GM20000 (cell line): ENCODE results near the gene EHHADH.

Experiments used
- DNase-seq: peaks from one replicate; pipeline ENCODE4 v3.0.0; 2012; ENCODE audit warnings: low spot score
- TF ChIP-seq, protein P1 (sequence below): IDR thresholded peaks from 2 replicates; pipeline ENCODE4 v1.5.1; 2012; ENCODE audit warnings: mild to moderate bottlenecking, control low read depth; ENCODE audit errors: extremely low read depth, missing control alignments

EHHADH gene

DNA sequence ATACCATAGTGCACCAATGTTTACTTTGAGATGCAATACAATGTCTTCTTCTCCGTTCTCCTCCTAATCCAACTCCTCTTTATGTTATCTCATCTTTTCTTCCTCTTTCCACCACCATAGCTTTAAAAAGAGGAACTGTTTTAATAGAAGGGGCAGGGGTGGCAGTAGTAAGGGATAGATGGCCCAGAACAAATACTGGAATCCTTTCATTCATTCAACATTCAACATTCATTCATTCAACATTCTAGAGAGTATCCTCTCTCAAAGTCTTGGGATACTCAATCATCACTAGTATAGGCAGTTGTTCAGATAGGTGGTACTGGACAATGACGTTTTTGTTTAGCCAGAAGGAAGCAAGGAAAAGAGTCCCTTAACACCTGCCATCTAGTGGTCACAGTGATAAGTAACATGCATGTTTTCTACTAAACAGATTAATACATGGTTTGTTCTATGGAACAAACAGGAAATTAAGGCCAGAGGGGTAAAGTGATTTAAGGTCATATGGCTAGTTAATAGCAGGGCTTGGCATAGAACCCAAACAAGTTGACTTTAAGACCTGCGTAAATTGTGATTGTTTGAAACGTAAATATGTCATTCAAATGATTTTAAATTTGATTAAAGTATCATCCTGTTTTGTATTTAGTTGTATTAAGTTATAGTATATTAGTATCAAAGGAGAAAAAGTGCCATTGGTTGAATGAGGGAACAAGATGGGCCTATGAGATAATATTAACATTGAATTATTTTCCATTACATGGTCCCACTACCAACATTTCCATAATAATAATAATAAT, 26.9 kb upstream of the EHHADH start:
- DNase-seq: peak; percentile 50
- TF ChIP-seq, protein P1, sequence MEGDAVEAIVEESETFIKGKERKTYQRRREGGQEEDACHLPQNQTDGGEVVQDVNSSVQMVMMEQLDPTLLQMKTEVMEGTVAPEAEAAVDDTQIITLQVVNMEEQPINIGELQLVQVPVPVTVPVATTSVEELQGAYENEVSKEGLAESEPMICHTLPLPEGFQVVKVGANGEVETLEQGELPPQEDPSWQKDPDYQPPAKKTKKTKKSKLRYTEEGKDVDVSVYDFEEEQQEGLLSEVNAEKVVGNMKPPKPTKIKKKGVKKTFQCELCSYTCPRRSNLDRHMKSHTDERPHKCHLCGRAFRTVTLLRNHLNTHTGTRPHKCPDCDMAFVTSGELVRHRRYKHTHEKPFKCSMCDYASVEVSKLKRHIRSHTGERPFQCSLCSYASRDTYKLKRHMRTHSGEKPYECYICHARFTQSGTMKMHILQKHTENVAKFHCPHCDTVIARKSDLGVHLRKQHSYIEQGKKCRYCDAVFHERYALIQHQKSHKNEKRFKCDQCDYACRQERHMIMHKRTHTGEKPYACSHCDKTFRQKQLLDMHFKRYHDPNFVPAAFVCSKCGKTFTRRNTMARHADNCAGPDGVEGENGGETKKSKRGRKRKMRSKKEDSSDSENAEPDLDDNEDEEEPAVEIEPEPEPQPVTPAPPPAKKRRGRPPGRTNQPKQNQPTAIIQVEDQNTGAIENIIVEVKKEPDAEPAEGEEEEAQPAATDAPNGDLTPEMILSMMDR: peak; percentile 27

DNA sequence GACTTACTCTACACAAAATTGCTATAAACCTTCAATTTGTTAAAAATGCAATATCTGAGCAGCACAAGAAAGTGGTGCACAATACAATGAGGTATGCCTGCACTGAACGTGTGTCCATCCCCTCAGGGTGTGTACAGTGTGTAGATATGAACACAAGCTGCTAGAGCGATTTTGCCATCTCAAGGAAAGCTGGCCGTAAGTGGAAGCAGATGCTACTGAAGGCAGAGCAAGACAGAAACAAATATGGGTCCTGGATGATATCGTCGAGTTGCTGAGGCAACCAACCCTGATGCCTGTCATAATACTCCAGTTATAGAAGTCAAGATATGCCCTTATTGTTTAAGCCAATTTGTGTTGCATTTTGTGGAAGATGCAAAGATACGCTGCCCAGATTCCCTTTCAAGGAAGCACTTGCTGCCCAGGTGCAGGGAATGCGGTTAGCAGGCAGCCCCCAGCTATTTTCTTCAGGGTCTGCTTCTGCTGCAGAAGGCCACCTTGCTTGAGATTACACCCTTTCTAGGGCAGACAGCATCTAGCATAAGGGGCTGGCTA, 25.8 kb upstream of the EHHADH start:
- TF ChIP-seq, protein P1: no peak
- no peak for DNase-seq

DNA sequence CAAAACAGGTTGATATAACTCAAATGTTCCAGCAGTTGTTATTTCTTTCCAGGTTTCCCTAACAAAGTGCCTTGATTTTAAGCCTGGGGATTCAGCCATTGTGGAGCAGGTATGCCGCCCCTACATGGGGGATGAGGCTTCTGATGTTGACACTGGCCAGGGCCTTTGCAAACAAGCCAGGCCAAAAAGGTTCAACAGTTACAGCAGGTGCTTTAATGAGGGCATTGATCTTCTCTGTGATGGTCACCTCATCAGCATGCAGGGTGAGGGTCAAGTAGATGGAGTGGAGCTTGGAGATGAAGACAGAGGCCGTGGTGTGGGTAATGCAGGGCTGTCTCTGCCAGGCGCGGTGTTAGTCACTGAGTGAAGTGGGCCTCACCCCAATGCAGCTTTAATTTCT, 22.6 kb upstream of the EHHADH start:
- DNase-seq: no peak
- TF ChIP-seq, protein P1: no peak

DNA sequence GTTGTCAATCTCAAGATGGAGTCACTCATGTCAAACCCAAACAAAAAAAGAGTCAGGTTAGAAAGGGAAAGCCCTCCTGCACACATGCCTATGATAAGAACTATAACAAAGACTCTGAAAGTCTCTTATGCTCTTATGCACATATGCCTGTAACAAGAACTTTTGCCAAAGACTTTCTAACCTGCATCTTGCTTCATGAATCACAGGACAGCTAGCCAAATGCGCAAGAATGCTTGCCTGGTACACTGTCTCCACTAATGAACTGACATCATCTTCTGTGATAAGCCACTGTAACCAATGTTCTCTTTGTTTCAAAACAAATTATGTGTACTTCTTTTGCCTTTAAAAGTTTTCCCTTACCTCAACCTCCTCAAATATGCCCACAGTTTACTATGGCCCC, 18.2 kb upstream of the EHHADH start:
- TF ChIP-seq, protein P1: no peak
- DNase-seq: no peak

DNA sequence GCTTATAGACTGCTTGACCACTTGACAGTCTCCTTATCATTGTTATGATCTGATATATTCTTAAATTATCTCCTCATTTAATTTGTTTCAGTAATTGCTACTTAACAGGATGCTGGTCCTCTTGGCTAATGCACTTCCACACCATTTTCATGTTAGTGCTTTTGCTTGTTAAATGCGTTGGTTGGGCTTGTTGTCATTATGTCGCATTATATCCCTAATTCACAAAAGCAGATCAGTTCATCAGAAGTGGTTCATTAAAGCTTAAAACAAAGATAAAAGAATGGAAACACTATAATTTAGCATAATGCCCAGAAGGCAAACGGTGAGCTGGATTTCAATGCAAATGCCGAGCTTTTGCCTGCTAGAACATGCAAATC, 17.1 kb upstream of the EHHADH start:
- no peak for DNase-seq
- TF ChIP-seq, protein P1: no peak

DNA sequence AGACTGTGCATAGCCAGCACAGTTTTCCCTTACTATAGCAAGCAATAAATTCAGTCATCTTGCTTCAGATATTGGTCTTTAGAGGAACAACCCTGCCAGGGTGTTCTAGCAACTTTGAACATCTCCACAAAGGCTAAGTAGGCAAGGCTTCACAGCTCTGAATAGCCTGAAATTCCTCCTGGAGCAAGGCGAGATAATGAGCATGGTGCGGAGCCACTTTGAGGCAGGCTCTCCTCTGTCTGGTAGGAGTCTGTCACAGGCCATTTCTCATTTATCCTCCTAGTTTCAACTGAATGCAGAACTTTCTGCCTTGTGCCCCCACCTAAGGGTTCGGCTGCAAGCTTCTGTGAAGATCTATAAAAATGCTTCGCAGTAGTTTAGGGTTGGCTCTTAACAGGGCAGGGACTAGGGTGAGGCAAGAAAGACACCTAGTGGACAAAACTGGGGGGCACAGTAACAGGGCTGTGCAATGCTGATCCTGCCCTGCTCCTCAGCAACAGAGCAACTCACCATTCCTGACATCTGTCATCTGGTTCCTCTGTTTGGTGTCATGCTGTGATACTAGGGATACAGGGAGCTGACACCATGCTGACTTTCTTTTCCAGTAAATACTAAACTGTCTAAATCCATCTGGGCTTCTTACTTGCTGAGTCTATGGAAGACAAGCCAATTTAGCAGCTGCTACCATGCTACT, 16.6 kb upstream of the EHHADH start:
- peak; percentile 26 for DNase-seq
- TF ChIP-seq, protein P1: no peak
